ENCODE measurements around the gene ADAMTSL2. TPM values are rescaled to one million over a fixed set of nuclear protein-coding genes. Genes with fewer than 3 reads are reported as not detected.

Gene ADAMTSL2
- total and polyA plus RNA-seq, 8 donors: 8.0 to 18.5 (median 12.3) TPM

DNA sequence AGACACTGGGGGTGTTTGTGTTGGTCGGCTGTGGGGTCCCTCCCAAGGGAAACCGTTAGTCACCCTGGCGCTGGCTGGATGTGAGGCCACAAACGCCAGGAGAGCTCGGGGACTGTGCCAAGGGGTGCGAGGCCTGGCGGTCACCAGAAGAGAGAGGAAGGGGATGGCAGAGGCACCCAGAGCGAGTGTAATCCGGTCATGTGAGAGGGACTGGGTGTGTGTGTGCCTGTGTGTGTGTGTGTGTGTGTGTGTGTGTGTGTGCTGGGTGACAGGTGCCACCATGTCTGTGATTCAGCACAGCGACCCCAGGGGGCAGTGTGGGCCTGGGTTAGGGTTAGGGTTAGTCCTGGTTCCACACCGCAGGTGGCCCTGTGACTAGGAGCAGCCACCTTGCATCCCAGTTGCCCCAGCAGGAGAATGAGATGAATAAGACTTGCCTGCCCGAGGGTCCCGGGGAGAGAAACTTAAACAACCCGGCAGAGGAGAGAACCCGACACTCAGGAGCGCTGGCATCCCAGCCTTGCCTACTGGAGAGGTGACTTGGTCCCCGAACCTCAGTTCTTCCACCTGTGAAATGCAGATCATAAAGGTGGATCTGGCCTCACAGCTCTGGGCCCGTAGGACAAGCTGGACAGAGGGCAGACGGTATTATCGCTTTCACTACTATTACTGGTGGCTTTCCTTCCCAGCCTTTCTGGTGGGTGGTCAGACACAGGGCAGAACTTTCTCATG is 1.4 kb upstream of the ADAMTSL2 start:
- H3K4me1 ChIP-seq: peaks cover 14 to 24% of the 10 kb centered on the region in 2 donors
- peak; percentile 74 for ATAC-seq
- H3K4me3 ChIP-seq: no peak overlapping the region
- H3K9me3 ChIP-seq: no peaks in the 10 kb centered on the region
- H3K27me3 ChIP-seq: peaks cover 10 to 65% of the 10 kb centered on the region in 2 donors
- intact Hi-C loops (cut with DNase I): loop anchor here in 1 of 2 donors (10.0 kb wide), 1 partner anchor 182 kb away; no protein-coding TSS in a partner anchor
- TF ChIP-seq, protein P1, sequence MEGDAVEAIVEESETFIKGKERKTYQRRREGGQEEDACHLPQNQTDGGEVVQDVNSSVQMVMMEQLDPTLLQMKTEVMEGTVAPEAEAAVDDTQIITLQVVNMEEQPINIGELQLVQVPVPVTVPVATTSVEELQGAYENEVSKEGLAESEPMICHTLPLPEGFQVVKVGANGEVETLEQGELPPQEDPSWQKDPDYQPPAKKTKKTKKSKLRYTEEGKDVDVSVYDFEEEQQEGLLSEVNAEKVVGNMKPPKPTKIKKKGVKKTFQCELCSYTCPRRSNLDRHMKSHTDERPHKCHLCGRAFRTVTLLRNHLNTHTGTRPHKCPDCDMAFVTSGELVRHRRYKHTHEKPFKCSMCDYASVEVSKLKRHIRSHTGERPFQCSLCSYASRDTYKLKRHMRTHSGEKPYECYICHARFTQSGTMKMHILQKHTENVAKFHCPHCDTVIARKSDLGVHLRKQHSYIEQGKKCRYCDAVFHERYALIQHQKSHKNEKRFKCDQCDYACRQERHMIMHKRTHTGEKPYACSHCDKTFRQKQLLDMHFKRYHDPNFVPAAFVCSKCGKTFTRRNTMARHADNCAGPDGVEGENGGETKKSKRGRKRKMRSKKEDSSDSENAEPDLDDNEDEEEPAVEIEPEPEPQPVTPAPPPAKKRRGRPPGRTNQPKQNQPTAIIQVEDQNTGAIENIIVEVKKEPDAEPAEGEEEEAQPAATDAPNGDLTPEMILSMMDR (IDR thresholded peaks at IDR 0.05): peak; percentile 25 to 37
- no peak overlapping the region for H3K27ac ChIP-seq
- peak in 2 of 4 donors; percentile 48 to 53 for DNase-seq
- no peaks in the 10 kb centered on the region for H3K36me3 ChIP-seq

DNA sequence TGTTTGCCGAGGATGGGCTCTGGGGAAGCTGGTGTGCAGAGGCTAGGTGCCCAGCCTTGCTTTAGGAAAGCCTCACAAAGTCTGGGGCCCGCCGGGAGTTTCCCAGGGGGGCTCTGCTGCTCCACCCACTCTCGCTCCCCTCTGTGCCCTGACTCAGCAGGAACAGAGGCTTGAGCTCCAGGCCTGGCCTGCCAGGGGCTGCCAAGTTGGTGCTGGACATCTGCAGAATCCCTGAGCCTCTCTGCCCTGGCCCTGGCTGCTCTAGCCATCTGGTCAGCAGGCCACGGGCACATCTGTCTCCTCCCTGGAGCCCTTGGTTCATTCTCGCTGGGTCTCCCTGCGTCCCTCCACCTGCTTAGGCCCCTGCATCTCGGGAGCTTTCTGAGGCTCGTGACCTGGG is 647 bp upstream of the ADAMTSL2 start:
- TF ChIP-seq, protein P1 (IDR thresholded peaks at IDR 0.05): no peak
- peak overlapping the region in 1 of 2 donors; percentile 27 for H3K4me3 ChIP-seq
- peaks cover 14 to 31% of the 10 kb centered on the region in 2 donors for H3K4me1 ChIP-seq
- H3K36me3 ChIP-seq: no peaks in the 10 kb centered on the region
- peak overlapping the region; percentile 36 to 37 for H3K27ac ChIP-seq
- H3K9me3 ChIP-seq: no peaks in the 10 kb centered on the region
- DNase-seq (no peak), ATAC-seq (peak; percentile 4)
- peaks cover 10 to 64% of the 10 kb centered on the region in 2 donors for H3K27me3 ChIP-seq
- intact Hi-C loops (cut with DNase I): loop anchor here in 1 of 2 donors (10.0 kb wide), 1 partner anchor 181 kb away; no protein-coding TSS in a partner anchor

DNA sequence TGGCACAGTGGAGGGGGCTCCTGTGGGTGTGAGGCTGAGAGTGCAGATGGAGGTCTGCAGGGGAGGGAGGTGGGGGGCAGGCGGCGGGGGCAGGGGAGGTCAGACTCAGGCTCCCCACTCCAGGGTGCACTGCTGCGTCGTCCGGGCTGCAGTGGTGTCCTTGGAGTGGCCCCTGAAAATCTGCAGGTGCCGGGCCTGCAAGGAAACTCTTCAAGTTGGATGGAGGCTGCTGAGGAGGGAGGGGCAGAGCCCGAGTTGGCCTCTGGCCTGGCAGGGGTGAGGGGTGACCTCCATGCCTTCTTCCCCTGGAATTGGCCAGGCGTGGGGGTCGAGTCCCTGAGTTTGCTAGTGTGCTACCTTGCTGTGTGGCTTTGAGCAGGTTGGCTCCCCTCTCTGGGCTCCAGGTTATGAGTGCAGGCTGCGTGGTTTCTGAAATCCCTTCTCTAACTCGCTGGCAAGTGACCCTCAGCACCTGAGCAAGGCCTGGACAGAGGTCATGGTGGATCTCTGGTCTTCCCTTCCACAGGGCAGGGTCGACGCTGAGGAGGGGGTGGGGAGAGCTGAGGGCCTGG is 888 bp downstream of the ADAMTSL2 start:
- intact Hi-C loops (cut with DNase I): loop anchor here in 1 of 2 donors (10.0 kb wide), 1 partner anchor 179 kb away; no protein-coding TSS in a partner anchor
- TF ChIP-seq, protein P1 (IDR thresholded peaks at IDR 0.05): no peak
- Histone ChIP-seq H3K27me3 (peaks cover 10 to 67% of the 10 kb centered on the region in 2 donors), H3K4me1 (peaks cover 17 to 46% of the 10 kb centered on the region in 2 donors), H3K9me3 (no peaks in the 10 kb centered on the region), H3K4me3 (peak overlapping the region; percentile 27 to 45), H3K36me3 (no peaks in the 10 kb centered on the region), H3K27ac (no peak overlapping the region)
- DNase-seq: no peak
- no peak for ATAC-seq

DNA sequence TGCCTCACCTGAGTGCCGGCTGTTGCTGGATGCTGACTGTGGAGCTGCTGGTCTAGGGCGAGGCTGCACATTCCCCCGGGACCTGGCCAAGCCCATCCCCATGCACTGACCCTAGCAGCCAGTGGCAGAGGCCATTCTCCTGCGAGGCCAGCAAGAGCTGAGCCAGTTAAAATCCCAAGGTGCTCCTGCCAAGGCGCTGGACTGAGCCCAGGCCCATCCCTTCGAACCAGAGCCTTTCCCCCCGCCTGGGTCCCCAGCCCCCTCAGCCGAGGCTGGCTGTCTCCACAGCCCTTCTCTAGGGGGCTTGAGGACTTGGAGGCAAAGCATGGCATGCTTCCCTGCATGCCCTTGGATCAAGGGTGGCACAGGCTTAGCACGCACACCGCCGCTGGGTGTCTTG is 1.6 kb downstream of the ADAMTSL2 start:
- intact Hi-C loops (cut with DNase I): loop anchor here in 1 of 2 donors (10.0 kb wide), 1 partner anchor 179 kb away; no protein-coding TSS in a partner anchor
- Histone ChIP-seq H3K27ac (no peak overlapping the region), H3K36me3 (no peaks in the 10 kb centered on the region), H3K9me3 (no peaks in the 10 kb centered on the region), H3K4me1 (peaks cover 17 to 52% of the 10 kb centered on the region in 2 donors), H3K4me3 (peak overlapping the region in 1 of 2 donors; percentile 45), H3K27me3 (peaks cover 10 to 66% of the 10 kb centered on the region in 2 donors)
- ATAC-seq (no peak), DNase-seq (no peak)
- TF ChIP-seq, protein P1 (IDR thresholded peaks at IDR 0.05): no peak

DNA sequence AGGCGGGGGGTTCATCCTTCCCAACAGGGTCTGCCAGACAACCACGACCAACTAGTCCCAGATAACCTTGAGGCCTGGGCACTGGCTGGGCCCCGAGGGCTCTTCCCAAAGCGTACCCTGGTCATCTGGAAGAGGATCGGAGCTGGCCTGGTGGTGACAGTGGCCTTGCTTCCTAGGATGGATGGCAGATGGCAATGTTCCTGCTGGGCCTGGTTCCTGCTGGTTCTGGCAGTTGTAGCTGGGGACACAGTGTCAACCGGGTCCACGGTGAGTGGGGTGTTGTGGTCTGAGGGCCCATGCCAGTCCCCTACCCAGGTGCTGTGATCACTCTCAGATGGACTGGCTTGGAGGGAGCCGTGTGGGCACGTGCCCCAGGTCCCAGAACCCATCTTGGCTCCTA is 2.0 kb downstream of the ADAMTSL2 start:
- Histone ChIP-seq H3K4me3 (no peak overlapping the region), H3K9me3 (no peaks in the 10 kb centered on the region), H3K4me1 (peaks cover 17 to 52% of the 10 kb centered on the region in 2 donors), H3K36me3 (no peaks in the 10 kb centered on the region), H3K27ac (no peak overlapping the region), H3K27me3 (peaks cover 10 to 66% of the 10 kb centered on the region in 2 donors)
- ATAC-seq (no peak), DNase-seq (no peak)
- TF ChIP-seq, protein P1 (IDR thresholded peaks at IDR 0.05): no peak
- intact Hi-C loops (cut with DNase I): loop anchor here in 1 of 2 donors (10.0 kb wide), 1 partner anchor 178 kb away; no protein-coding TSS in a partner anchor

Measured in left lung (tissue), 10 donors.